Heart right ventricle (tissue), 16 donors: Measurements from ENCODE around the gene TPO. TPM values are rescaled to one million over a fixed set of nuclear protein-coding genes. Genes with fewer than 3 reads are reported as not detected.

Experiments
- ATAC-seq, 8 donors: fragments of 200-7000 bp; cut with Tn5 transposase; one replicate each; pipeline ENCODE4 v1.9.1; 2020; ENCODE audit warnings: mild to moderate bottlenecking in 8 of 8, moderate library complexity in 8 of 8, moderate number of reproducible peaks in 1 of 8
- DNase-seq, 2 donors: peaks; one replicate each; pipeline ENCODE4 v3.0.0-alpha.2; 2020
- H3K27ac ChIP-seq, 10 donors: fragments of 200-600 bp; sonication (generic) in 2 of 10; one replicate each; pipeline versions ENCODE4 v1.5.0 to v1.8.0; 2020 to 2022; ENCODE audit warnings: mild to moderate bottlenecking in 3 of 10
- H3K27me3 ChIP-seq, 7 donors: fragments of 200-600 bp; one replicate each; pipeline ENCODE4 v1.8.0; 2021 to 2022; ENCODE audit warnings: mild to moderate bottlenecking in 2 of 7
- H3K36me3 ChIP-seq, 9 donors: fragments of 200-600 bp; sonication (generic) in 1 of 9; one replicate each; pipeline versions ENCODE4 v1.5.0 to v1.8.0; 2020 to 2022; ENCODE audit warnings: mild to moderate bottlenecking in 2 of 9
- H3K4me1 ChIP-seq, 9 donors: fragments of 200-600 bp; sonication (generic) in 1 of 9; one replicate each; pipeline versions ENCODE4 v1.5.0 to v1.8.0; 2020 to 2022; ENCODE audit warnings: mild to moderate bottlenecking in 4 of 9
- H3K4me3 ChIP-seq, 10 donors: fragments of 200-600 bp; sonication (generic) in 2 of 10; one replicate each; pipeline versions ENCODE4 v1.5.0 to v1.8.0; 2020 to 2022; ENCODE audit warnings: mild to moderate bottlenecking in 7 of 10, moderate library complexity in 2 of 10
- H3K9me3 ChIP-seq, 11 donors: fragments of 200-600 bp in 10 of 11; sonication (generic) in 2 of 11; one replicate each; pipeline versions ENCODE4 v1.5.0 to v1.8.0; 2013 to 2022; ENCODE audit warnings: mild to moderate bottlenecking in 2 of 11, control low read depth in 1 of 11, moderate library complexity in 1 of 11
- WGBS, 2 donors: extraction: QIAGEN DNeasy Blood & Tissue Kit; methylation state at CpG; one replicate each; pipeline ENCODE4 v1.1.7; 2013; ENCODE audit warnings: inconsistent platforms in 1 of 2; 5-methylcytosine and 5-hydroxymethylcytosine counted together
- intact Hi-C, 10 donors: fragments of 100-400 bp; cut with DNase I; formaldehyde crosslinking; loops; one replicate each; pipeline versions ENCODE4 v1.11.1 to v1.14.2; 2022
- polyA plus RNA-seq, 2 donors: library from polyadenylated mRNA; stranded (reverse); fragments of 200-250 nt; gene quantifications; one replicate each; pipeline ENCODE4 v1.2.3, GENCODE V29; 2013
- total RNA-seq, 10 donors: library from RNA; stranded (reverse); fragmentation: NEBNext Ultra II Directional in 3 of 10; extraction: Animal tissue kit (Norgen Biotek cat#: 25700) in 3 of 10; gene quantifications; one replicate each; pipeline versions ENCODE4 v1.2.1 to v1.2.4, GENCODE V29; 2021 to 2023
- TF ChIP-seq, protein P1 (sequence below), 9 donors: fragments of 200-600 bp; sonication (generic) in 2 of 9; IDR thresholded peaks; one replicate each; pipeline versions ENCODE4 v1.5.0 to v1.8.0; 2021 to 2022; ENCODE audit warnings: antibody characterized with exemption in 9 of 9, mild to moderate bottlenecking in 5 of 9, moderate library complexity in 1 of 9
- donor health status: Arrhythmogenic right ventricular cardiomyopathy.
- donor health status: ischemic (EF 13 %, LVEDD 7.1; RV severe dilation, severe dysfunction).
- donor health status: healthy with polysubstance abuse.
- donor health status: DM: no; HTN: yes; CAD: no.
- donor health status: DM: no; HTN: no; CAD: no.
- donor health status: ischemic (EF 25% LVEDD 6.9; RV normal size, moderate dysfunction).
- donor health status: ischemic (EF 25% LVEDD 5.7; RV mildly dilated, moderate dysfunction).
- donor health status: healthy.
- donor health status: DM: yes; HTN: yes; CAD: no.
- donor health status: Ischemic cardiomyopathy.
- donor health status: ischemic (EF 35%, LVEDD 5.7; RV mildly dilated, moderate dysfunction).
- donor health status: nonischemic (EF 11% LVEDD 7.7; RV severe dilation, severe dysfunction).
- donor health status: DM: yes; HTN: yes; CAD: no.
- donor health status: PGD.
- donor health status: ischemic (EF 29% LVEDD 5.4; RV normal size, mild dysfunction).
- donor health status: nonischemic (EF 23%, LVEDD 6.1; RV moderate dilation, normal function).

Gene TPO
- total and polyA plus RNA-seq, 12 donors: 0.85 to 22.1 (median 6.4) TPM

DNA sequence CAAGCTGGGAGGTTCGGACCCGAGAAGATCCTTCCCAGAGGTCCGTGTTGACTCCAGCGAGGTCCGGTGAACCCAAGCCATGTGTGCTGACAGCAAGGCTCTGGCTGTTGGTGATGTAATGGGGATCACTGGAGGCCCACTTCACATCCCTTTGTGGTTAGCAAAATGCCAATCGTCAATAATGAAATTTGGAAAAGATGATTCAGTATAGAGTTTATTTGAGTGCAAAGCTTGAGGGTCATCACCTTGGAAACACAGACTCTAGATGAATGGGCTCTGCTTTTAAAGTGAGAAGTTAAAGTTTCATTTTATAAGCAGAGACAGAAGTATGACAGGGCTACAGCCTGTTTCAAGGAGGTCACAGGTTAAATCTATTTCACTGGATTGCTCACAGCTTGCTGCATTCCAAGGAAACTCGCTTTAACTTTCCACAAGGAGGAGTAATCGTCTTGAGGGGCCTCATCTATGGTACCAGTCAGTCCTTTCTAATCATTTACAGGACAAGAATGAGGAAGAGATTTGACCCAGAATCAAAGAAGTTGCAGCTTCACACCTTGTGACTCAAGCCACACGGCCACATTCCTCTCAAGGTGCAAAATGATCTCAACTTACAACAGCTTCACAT lies 140.5 kb downstream of the TPO start:
- no peaks in the 10 kb centered on the region for H3K9me3 ChIP-seq
- peaks cover 0 to 18% (median 10%) of the 10 kb centered on the region in 9 donors for H3K4me1 ChIP-seq
- DNase-seq: no peak
- intact Hi-C loops: loop anchor here in 4 of 10 donors (5.0 kb wide), 3 partner anchors 199 to 701 kb away; no protein-coding TSS in a partner anchor
- peak overlapping the region in 2 of 10 donors; percentile 11 to 27 for H3K27ac ChIP-seq
- ATAC-seq: peak in 2 of 8 donors; percentile 30 to 35
- no peak overlapping the region for H3K4me3 ChIP-seq
- H3K36me3 ChIP-seq: no peaks in the 10 kb centered on the region
- peaks cover 0 to 5% (median 0%) of the 10 kb centered on the region in 7 donors for H3K27me3 ChIP-seq
- WGBS, 2 donors: 71 to 73% methylated on average over 9 of the region's 9 CpGs
- TF ChIP-seq, protein P1, sequence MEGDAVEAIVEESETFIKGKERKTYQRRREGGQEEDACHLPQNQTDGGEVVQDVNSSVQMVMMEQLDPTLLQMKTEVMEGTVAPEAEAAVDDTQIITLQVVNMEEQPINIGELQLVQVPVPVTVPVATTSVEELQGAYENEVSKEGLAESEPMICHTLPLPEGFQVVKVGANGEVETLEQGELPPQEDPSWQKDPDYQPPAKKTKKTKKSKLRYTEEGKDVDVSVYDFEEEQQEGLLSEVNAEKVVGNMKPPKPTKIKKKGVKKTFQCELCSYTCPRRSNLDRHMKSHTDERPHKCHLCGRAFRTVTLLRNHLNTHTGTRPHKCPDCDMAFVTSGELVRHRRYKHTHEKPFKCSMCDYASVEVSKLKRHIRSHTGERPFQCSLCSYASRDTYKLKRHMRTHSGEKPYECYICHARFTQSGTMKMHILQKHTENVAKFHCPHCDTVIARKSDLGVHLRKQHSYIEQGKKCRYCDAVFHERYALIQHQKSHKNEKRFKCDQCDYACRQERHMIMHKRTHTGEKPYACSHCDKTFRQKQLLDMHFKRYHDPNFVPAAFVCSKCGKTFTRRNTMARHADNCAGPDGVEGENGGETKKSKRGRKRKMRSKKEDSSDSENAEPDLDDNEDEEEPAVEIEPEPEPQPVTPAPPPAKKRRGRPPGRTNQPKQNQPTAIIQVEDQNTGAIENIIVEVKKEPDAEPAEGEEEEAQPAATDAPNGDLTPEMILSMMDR (IDR thresholded peaks at IDR 0.05): peak in 1 of 9 donors; percentile 16

DNA sequence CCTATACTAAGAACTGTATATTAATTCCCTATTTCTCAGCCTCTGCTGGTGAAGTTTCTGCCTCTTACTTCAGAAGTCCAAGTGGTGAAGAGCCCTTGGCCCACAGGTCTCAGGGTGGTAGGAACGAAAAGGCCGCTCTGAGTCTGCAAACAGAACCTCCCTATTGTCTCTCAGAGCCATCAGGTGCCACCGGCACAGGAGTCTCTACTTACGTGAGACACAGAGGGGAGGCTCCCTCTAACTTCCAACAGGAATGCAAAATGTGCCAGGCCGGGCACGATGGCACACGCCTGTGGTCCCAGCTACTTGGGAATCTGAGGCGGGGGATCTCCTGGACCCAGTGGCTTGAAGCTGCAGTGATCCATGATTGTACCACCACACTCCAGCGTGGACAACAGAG lies 143.0 kb downstream of the TPO start:
- intact Hi-C loops: no loop called here
- peaks cover 0 to 8% (median 0%) of the 10 kb centered on the region in 9 donors for H3K4me1 ChIP-seq
- no peaks in the 10 kb centered on the region for H3K9me3 ChIP-seq
- WGBS, 2 donors: 90 to 91% methylated on average over 9 of the region's 9 CpGs
- DNase-seq: no peak
- no peaks in the 10 kb centered on the region for H3K36me3 ChIP-seq
- H3K4me3 ChIP-seq: no peak overlapping the region
- no peak for ATAC-seq
- no peak overlapping the region for H3K27ac ChIP-seq
- TF ChIP-seq, protein P1 (IDR thresholded peaks at IDR 0.05): no peak
- peaks cover 0 to 16% (median 0%) of the 10 kb centered on the region in 7 donors for H3K27me3 ChIP-seq

DNA sequence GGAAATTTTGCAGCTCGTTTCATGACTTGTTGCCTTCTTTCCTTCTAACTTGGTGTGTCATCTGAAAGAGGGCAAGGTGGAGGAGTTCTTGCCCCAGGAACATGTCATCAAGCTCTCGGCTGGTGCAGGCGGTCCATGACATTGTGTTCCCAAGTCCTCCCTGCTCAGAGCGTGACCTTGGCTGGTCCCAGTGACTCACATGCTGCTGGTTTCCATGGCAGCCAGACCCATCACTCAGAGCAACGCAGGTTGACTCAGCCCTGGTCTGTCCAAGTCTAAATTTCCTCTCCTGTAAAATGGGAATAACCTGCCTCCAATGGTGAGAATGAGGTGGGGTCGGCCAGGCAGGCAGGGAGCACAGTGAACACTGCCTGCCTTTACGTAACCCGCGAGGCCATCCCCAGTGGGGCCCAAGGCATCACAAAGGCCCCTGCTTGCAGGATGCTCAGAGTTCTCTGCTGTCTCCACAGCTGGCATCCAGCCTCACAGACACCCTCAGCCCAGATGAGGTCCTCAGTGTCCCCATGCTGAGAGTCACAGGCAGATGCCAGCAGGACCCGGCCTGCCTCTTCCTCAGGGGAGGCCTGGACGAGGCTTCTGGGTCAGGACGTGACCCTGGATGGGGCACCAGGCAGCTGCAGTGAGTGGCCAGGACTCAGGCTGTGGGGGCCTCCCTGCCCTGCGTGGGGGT lies 143.7 kb downstream of the TPO start:
- Histone ChIP-seq H3K27me3 (peaks cover 0 to 16% (median 0%) of the 10 kb centered on the region in 7 donors), H3K4me3 (no peak overlapping the region), H3K9me3 (no peaks in the 10 kb centered on the region), H3K36me3 (no peaks in the 10 kb centered on the region), H3K4me1 (peaks cover 0 to 11% (median 3%) of the 10 kb centered on the region in 9 donors), H3K27ac (no peak overlapping the region)
- TF ChIP-seq, protein P1 (IDR thresholded peaks at IDR 0.05): no peak
- WGBS, 2 donors: 85 to 89% methylated on average over 13 of the region's 13 CpGs
- ATAC-seq: peak in 5 of 8 donors; percentile 28 to 84 (median 65)
- intact Hi-C loops: no loop called here
- no peak for DNase-seq

DNA sequence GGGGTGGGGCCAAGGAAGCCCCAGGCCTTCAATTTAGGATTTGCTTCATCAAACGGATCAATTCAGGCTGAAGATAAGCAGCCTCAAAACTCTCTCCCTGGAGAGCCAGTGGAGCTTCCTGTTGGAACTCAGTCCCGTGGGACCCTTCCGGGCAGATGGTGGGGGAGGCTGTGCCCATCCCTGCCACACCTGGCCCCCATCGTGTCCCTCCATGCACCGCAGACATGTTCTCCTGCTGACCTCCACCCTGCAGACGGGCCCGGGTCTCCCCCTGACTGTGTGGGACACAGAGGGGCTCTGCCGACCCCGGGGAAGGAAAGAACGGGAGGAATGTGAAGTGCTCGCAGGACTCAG lies 144.2 kb downstream of the TPO start:
- no peak overlapping the region for H3K27ac ChIP-seq
- peaks cover 0 to 16% (median 7%) of the 10 kb centered on the region in 9 donors for H3K4me1 ChIP-seq
- no peaks in the 10 kb centered on the region for H3K9me3 ChIP-seq
- WGBS, 2 donors: 70 to 72% methylated on average over 11 of the region's 11 CpGs
- TF ChIP-seq, protein P1 (IDR thresholded peaks at IDR 0.05): no peak
- H3K27me3 ChIP-seq: peaks cover 0 to 14% (median 0%) of the 10 kb centered on the region in 7 donors
- no peak for DNase-seq
- peak in 1 of 8 donors; percentile 28 for ATAC-seq
- intact Hi-C loops: no loop called here
- no peak overlapping the region for H3K4me3 ChIP-seq
- H3K36me3 ChIP-seq: no peaks in the 10 kb centered on the region
